Natural killer cell (primary cell): ENCODE measurements around the gene RASGRP2. TPM values are rescaled to one million over a fixed set of nuclear protein-coding genes. Genes with fewer than 3 reads are reported as not detected.

Experiments used
- ATAC-seq, 3 donors: fragments of 150-1000 bp in 2 of 3; fragments of 200-7000 bp in 1 of 3; cut with Tn5 transposase; 1 replicate in 1 of 3; 2 replicates in 2 of 3; pipeline ENCODE4 v1.10.0; 2021; ENCODE audit warnings: mild to moderate bottlenecking in 2 of 3, moderate library complexity in 2 of 3
- DNase-seq, 2 donors: peaks; one replicate each; pipeline versions ENCODE4 v3.0.0 to v3.0.0-alpha.2; 2013 to 2021; ENCODE audit warnings: mixed read lengths in 1 of 2
- H3K27ac ChIP-seq: one replicate; pipeline ENCODE4 v1.5.1; 2013; ENCODE audit warnings: mild to moderate bottlenecking, low read length
- H3K27me3 ChIP-seq: one replicate; pipeline ENCODE4 v1.6.1; 2013; ENCODE audit warnings: low read length; ENCODE audit not compliant: control insufficient read depth, insufficient read depth
- H3K36me3 ChIP-seq: one replicate; pipeline ENCODE4 v1.6.1; 2013; ENCODE audit warnings: low read length; ENCODE audit not compliant: control insufficient read depth, insufficient read depth
- H3K4me1 ChIP-seq: one replicate; pipeline ENCODE4 v1.6.1; 2013; ENCODE audit warnings: low read length; ENCODE audit not compliant: control insufficient read depth, insufficient read depth
- H3K4me3 ChIP-seq: one replicate; pipeline ENCODE4 v1.5.1; 2013; ENCODE audit warnings: low read length
- H3K9me3 ChIP-seq: one replicate; pipeline ENCODE4 v1.6.1; 2013; ENCODE audit warnings: low read length; ENCODE audit not compliant: control insufficient read depth, insufficient read depth
- H3K27ac Mint-ChIP-seq, 2 donors: one replicate each; pipeline ENCODE4 v1.8.0; 2022; ENCODE audit warnings: mild to moderate bottlenecking in 2 of 2, mixed read lengths in 2 of 2, moderate library complexity in 1 of 2
- H3K27me3 Mint-ChIP-seq, 2 donors: one replicate each; pipeline ENCODE4 v1.8.0; 2022; ENCODE audit warnings: low read depth in 2 of 2, mixed read lengths in 2 of 2
- H3K36me3 Mint-ChIP-seq: one replicate; pipeline ENCODE4 v1.8.0; 2022; ENCODE audit warnings: mixed read lengths
- H3K4me1 Mint-ChIP-seq, 2 donors: one replicate each; pipeline ENCODE4 v1.8.0; 2022; ENCODE audit warnings: mixed read lengths in 2 of 2
- H3K4me3 Mint-ChIP-seq: one replicate; pipeline ENCODE4 v1.8.0; 2022; ENCODE audit warnings: mild to moderate bottlenecking, moderate library complexity, mixed read lengths
- H3K9me3 Mint-ChIP-seq, 2 donors: one replicate each; pipeline ENCODE4 v1.8.0; 2022; ENCODE audit warnings: mixed read lengths in 2 of 2
- CTCF ChIP-seq: fragments of 200-600 bp; IDR thresholded peaks from one replicate; pipeline ENCODE4 v1.8.0; 2022; ENCODE audit warnings: antibody characterized with exemption
- WGBS: methylation state at CpG from one replicate; pipeline ENCODE4 v1.1.7; 2013; ENCODE audit warnings: missing lambda C conversion rate; ENCODE audit not compliant: insufficient coverage; 5-methylcytosine and 5-hydroxymethylcytosine counted together
- intact Hi-C: fragments of 100-400 bp; cut with micrococcal nuclease; formaldehyde crosslinking; loops from one replicate; pipeline ENCODE4 v1.14.2; 2022
- total RNA-seq, 4 donors: library from RNA; stranded (reverse); fragments of 120-200 nt in 1 of 4; gene quantifications; one replicate each; pipeline versions ENCODE4 v1.2.3 to v1.2.4, GENCODE V29; 2013 to 2022

The RASGRP2 gene
- total RNA-seq, 3 donors from 2014 or later (not counting 1 experiment from before 2014, with no cell fraction given): 371 to 417 (median 394) TPM

DNA sequence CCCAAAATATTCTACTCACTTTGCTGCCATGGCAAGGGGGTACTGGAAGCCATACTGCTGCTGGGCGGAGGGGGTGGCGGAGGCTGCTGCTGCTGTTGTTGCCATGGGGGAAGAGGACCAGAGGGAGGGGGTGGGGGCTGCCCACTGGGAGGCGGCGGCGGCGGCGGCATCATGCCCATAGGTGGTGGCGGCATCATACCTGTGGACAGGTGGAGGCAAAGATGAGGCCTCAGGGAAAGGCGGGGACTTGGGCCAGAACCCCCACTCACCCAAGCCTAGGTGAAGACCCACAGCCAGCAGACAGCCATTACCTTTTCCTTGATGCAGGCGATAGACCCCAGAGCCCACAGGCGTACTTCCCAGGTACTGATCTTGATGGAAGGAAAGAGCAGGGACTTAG is 22.9 kb upstream of the RASGRP2 start:
- H3K4me3 ChIP-seq: no peak overlapping the region
- H3K27ac ChIP-seq: peak overlapping the region; percentile 51
- no peak for DNase-seq
- H3K4me1 ChIP-seq: peaks cover 68% of the 10 kb centered on the region
- H3K9me3 ChIP-seq: no peaks in the 10 kb centered on the region
- H3K9me3 Mint-ChIP-seq: no peaks in the 10 kb centered on the region
- peak overlapping the region; percentile 52 for H3K4me3 Mint-ChIP-seq
- H3K27me3 ChIP-seq: no peaks in the 10 kb centered on the region
- peaks cover 77% of the 10 kb centered on the region for H3K36me3 ChIP-seq
- H3K27ac Mint-ChIP-seq: peak overlapping the region; percentile 83 to 95
- no peak for TF ChIP-seq CTCF
- 94% methylated on average over 11 of the region's 11 CpGs for WGBS
- no peaks in the 10 kb centered on the region for H3K27me3 Mint-ChIP-seq
- peaks cover 80 to 88% of the 10 kb centered on the region in 2 donors for H3K4me1 Mint-ChIP-seq
- H3K36me3 Mint-ChIP-seq: peaks cover 35% of the 10 kb centered on the region
- ATAC-seq: no peak
- intact Hi-C loops: loop anchor here (1.0 kb wide), 1 partner anchor 24 kb away; no protein-coding TSS in a partner anchor

DNA sequence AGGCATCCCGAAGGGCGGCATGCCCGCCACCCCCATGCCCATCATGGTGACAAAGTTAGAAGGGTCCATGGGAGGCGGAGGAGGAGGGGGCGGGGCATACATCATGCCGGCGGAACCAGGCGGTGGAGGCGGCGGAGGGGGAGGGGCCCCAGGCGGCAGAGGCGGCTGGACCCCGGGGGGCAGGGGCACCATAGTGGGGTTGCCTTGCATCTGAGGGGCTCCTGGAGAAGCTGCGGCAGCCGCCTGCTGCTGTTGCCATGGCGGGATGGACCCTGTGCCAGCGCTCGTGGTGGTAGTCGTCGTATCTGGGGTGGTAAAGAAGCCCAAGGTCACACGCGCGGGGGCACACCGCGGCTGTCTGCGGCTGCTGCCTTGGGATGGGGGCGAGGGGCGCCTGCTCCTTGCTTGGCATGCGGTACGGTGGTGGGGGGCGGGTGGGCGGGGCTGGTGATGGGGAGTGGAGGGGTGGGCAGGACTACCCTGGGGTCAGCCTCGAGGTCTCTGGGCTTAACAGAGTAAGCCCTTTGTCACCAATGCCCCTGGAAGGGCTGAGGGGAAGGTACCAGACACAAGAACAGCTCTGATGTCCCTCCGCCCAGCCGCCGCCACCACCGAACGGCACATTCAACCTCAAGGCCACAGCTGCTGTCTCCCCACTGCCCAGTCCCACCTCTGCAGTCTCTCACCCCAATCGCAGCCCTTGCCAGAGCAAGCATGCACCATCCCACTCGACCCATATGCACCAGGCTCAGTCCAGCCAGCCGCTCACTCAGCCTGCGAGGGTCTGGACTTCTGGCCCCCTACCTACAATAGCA is 22.1 kb upstream of the RASGRP2 start:
- H3K4me1 Mint-ChIP-seq: peaks cover 80 to 87% of the 10 kb centered on the region in 2 donors
- H3K27me3 Mint-ChIP-seq: no peaks in the 10 kb centered on the region
- peak in 2 of 3 donors; percentile 5 to 33 for ATAC-seq
- intact Hi-C loops: loop anchor here (2.0 kb wide), 1 partner anchor 13 kb away; the partner anchor contains the start of gene SF1
- peak overlapping the region; percentile 83 to 95 for H3K27ac Mint-ChIP-seq
- H3K27ac ChIP-seq: peak overlapping the region; percentile 2
- H3K27me3 ChIP-seq: no peaks in the 10 kb centered on the region
- no peaks in the 10 kb centered on the region for H3K9me3 Mint-ChIP-seq
- no peak for TF ChIP-seq CTCF
- peaks cover 27% of the 10 kb centered on the region for H3K36me3 Mint-ChIP-seq
- H3K4me1 ChIP-seq: peaks cover 76% of the 10 kb centered on the region
- H3K36me3 ChIP-seq: peaks cover 69% of the 10 kb centered on the region
- peak overlapping the region; percentile 83 for H3K4me3 Mint-ChIP-seq
- H3K4me3 ChIP-seq: no peak overlapping the region
- no peaks in the 10 kb centered on the region for H3K9me3 ChIP-seq
- DNase-seq: no peak
- 75% methylated on average over 35 of the region's 42 CpGs for WGBS

GRCh38 chr11:64765291-64765850 is 21.4 kb upstream of the RASGRP2 start:
- Mint-ChIP-seq H3K27ac (peak overlapping the region; percentile 95 to 96), H3K9me3 (no peaks in the 10 kb centered on the region), H3K4me3 (peak overlapping the region; percentile 83), H3K36me3 (peaks cover 27% of the 10 kb centered on the region), H3K27me3 (no peaks in the 10 kb centered on the region), H3K4me1 (peaks cover 80 to 87% of the 10 kb centered on the region in 2 donors)
- ATAC-seq (no peak), DNase-seq (no peak)
- H3K36me3 ChIP-seq: peaks cover 62% of the 10 kb centered on the region
- intact Hi-C loops: loop anchor here (2.0 kb wide), 1 partner anchor 13 kb away; the partner anchor contains the start of gene SF1
- H3K4me3 ChIP-seq: no peak overlapping the region
- peak overlapping the region; percentile 59 for H3K27ac ChIP-seq
- no peaks in the 10 kb centered on the region for H3K9me3 ChIP-seq
- no peak for TF ChIP-seq CTCF
- 93% methylated on average over 25 of the region's 30 CpGs for WGBS
- peaks cover 80% of the 10 kb centered on the region for H3K4me1 ChIP-seq
- H3K27me3 ChIP-seq: no peaks in the 10 kb centered on the region
